HG03460 (cell line): ENCODE data around the gene EGFL8.
"Not testable (repeated sequence)": the region's sequence is repeated elsewhere in the genome, so short reads cannot be mapped to it uniquely, and the experiment has no call there.

Experiments
- ATAC-seq: cut with Tn5 transposase; IDR thresholded peaks from one replicate; pipeline ENCODE4 v1.9.1; 2021; ENCODE audit not compliant: unreplicated experiment

The EGFL8 gene

DNA sequence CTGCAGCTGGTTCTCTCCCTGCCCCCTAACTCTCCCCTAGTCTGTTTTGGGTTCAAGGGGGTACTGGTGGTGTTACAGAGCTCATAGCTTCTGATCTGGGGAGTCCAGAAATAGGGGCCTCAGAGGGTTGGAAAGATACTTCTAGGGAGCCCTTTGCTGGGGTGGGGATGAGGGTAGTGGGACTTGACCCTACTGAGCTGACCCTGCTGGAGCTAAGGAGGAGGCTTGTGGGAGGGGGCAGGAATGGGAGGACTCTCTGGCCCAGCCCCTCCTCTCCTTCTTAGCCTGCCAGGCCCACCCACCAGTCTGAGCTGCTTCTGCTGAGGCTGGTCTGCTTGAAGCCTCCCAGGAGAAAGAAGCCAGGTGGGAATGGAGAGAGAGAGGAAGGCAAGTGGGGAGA lies at the start of gene EGFL8:
EGFL8 (plus strand) TSS at position 301 of the 400 bp plus-strand sequence. CDS start 1,571 bp downstream, outside the sequence.
- no peak for ATAC-seq

DNA sequence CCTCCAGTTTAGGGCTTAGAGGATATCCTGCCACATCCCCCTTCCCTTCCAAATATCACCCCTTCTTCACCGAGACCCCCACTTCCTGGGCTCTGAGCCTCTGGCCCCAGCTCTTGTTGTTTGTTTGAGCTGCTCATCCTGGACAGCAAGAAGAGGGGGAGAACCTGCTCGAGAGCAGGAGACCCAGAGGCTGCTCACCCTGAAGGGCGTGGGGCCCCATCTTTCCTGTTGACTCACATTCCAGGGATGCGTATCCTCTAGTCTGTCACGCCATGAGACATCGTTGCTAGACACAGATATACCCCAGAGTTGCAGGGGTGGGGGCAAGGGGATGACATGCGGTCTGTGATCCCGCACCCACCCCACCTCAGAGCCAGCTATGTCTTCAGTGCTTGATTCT lies 49.6 kb upstream of the EGFL8 start:
- no peak for ATAC-seq

DNA sequence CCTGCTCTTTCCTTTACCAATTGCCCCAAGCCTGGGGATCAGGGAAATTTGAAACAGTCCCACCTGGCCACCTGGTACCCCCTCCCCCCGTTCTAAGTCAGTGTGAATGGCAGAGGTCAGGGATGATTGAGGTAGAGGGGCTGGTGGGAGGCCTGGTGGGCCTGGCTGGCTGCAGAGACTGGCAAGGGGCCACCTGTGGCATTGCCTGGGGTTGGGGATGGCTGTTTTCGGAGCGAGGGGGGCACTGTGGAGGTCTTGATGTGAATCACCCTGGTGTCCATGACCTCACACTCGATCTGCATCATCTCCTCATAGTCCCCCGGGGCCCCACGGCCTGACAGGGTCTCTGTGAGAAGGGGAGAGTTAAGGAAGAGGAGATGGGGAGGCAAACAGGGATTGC lies 48.8 kb upstream of the EGFL8 start:
- no peak for ATAC-seq

GRCh38 chr6:32116674-32117073 lies 47.7 kb upstream of the EGFL8 start:
- no peak for ATAC-seq

DNA sequence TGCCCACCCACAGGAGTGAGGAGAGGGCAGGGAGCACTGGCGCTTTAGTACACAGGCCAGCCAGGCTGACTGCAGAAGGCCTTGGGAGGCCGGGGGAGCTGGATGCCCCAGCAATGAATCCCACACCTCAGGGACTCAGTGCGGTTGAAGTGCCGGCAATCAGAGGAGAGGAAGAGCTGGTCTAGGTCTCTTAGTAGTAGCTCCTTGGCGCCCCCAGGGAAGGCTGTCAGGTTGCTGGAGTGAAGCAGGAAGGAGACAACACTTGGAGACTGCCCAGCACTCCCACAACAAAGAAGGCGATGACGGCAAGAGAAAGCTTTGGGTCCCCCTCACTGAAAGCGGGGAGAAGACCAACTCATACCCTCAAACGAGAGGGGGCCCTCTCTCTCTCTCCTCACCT lies 46.9 kb upstream of the EGFL8 start:
- no peak for ATAC-seq

- no peak for ATAC-seq
Measured at GRCh38 chr6:32118782-32119628, 45.4 kb upstream of the EGFL8 start.

DNA sequence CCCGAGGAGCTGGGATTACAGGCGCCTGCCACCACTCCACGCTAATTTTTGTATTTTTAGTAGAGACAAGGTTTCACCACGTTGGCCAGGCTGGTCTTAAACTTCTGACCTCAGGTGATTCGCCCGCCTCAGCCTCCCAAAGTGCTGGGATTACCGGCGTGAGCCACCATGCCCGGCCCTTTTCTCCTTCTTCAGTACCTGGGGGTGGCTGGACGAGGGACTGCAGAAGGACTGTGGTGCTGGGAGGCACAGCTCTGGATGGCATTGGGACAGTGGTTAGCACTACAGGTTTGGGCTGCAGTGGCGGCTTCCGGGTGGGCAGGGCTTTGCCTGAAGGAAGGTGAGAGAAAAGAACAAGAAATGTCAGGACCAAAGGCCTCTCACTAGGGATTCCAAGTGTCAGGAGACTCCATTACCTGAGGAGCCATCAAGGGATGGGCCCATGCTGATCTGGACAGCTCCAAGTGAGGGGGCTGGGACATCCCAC lies 43.8 kb upstream of the EGFL8 start:
- no peak for ATAC-seq

DNA sequence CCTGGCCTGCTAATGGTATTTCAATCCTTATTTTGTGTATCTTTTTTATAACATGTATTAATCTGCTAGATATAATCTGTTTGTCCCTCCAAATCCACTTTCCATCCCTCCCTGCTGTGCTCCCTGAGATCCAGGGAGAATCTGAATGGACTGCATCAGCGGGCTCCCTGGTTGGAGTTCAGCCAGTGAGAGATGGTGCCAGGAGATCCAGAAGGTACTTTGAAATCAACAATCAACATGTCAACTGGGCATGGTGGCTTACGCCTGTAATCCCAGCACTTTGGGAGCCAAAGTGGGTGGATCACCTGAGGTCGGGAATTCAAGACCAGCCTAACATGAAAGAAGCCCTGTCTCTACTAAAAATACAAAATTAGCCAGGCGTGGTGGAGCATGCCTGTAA lies 40.7 kb upstream of the EGFL8 start:
- no peak for ATAC-seq

GRCh38 chr6:32126880-32127279 lies 37.5 kb upstream of the EGFL8 start:
- no peak for ATAC-seq

DNA sequence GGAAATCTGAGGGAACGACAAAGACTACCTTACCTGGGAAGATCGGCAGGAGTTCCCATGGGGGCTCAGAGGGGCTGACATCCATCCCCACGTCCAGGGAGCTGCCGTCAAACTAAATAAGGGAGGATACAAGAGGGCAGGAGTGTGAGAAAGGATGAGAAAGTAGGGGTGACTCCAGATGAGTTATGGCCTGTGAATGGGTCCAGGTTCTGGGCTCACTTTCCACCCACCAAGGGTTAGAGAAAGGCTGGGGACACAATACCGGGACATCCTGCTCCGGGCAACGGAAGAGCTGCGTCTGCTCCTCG lies 37.0 kb upstream of the EGFL8 start:
- ATAC-seq = no peak

DNA sequence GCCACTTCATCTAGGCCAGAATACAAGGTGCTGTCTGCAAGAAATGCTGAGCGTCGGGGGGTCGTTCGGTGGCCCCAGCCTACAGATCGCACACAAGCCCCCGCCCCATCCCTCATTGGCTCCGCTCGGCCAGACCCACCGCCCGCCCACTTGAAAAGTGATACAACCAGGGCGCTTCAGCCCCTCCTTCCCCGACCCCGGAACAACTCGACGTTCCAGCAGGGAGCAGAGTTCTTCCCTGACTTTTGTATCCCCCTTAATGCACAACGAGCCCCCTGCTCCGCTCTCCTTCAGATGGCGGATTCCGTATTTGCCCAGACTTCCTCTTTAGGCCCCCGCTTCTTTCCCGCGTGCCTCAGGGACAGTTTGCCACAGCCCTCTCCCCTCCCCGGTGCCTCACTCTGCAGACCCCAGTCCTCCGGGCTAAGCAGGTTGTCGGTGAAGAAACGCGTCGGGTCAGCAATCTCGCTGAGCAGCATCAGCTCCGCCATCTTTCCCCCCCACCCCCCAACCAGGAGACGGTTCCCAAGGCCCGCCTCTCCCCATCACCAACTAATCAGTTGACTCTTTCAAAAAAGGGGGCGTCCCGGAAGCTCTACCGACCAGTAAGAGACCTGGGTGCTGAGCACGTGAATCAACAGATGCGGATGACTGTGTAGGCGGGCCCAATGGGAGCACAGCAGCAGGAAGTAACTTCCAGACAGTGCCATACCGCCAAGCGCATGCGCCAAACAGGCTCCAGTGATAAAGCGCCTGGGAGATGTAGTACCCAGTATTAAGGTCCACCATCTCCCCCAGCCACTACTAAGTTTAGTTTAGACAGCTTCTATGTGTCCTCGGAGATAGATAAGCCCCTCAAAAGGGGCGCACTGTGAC lies 36.4 kb upstream of the EGFL8 start, which contains the start of gene ATF6B:
ATF6B (minus strand) TSS at position 530 of the 876 bp plus-strand sequence; CDS start at position 491, 39 bp downstream.
- ATAC-seq = peak; percentile 76

DNA sequence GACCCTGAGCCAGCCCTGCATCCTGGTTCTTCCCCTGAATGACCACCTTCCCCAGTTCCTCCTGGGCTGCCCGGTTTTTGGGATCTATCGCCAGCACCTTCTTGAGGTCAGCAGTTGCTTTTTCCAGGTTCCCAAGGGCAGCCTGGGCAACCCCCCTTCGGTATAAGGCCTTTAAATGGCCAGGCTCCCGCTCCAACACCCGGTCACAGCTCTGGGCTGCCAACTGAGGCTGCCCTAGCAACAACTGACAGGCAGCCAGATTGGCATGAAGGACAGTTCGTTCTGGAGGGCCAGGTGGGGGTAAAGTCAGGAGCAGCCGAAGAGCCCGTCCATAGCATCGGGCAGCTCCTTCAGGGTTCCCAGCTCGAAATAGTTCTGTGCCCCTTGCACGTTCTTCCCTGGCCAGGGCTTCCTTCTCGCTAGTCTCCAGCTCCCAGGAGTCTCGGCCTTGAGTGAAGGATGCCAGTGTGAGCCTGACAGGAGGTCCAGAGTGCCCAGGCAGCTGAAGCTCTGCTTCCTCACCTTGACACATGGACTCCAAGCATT lies 35.6 kb upstream of the EGFL8 start:
- no peak for ATAC-seq

DNA sequence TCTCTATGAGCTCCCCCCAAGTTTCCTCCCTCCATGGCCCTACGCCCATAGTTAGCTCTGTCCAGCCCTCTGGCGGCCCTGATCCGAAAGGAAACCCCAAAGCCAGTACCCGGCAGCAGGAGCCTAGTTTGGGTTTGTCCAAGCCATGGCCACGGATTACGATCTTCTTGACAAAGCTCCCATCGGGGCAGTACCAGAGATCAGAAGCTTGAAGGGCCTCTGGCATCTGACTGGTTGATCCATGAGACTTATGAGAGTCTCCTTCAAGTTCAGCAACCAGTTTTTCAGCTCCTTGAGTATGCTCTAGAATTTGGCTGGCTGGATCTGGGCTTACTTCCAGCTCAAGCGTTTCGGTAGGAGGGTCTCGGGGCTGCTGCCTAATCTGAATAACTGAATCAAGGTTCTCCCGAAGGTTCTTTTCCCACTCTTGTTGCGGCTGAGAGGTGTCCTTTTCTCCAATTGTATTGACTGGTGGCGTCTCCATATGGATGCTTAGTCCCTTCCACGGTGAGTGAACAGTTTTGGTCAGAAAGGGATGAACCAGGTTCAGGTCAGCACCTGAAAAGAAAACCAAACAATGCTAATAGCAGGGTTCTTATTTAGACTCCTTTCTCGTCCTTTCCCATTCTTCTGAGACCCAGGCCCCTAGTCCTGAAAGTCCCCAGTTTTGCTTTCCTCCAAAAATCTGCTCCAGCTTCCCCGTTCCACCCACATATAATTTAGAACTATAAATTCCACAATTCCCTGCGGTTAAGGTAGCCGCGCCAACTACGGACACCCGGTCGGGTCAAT lies 34.9 kb upstream of the EGFL8 start:
- peak; percentile 9 for ATAC-seq

GRCh38 chr6:32131439-32131948 lies 32.9 kb upstream of the EGFL8 start:
- no peak for ATAC-seq

GRCh38 chr6:32132110-32132509 lies 32.3 kb upstream of the EGFL8 start:
- no peak for ATAC-seq

DNA sequence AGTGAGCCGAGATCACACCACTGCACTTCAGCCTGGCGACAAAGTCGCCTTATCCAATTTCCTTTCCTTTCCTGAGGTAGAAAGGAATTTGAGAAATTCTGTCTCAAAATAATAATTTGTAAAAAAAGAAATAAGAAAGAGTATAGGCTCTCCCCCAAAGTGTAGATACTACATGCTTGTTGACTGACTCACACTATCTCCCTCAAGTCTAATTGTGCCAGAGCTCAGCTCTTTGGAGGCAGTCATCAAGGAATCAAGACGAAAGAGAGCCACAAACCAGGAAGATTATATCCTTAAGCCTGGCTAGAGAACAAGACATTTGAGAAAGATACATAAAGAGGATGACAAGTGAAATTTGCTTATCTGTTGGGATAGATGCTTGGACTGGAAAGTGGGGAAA lies 30.6 kb upstream of the EGFL8 start:
- ATAC-seq = no peak

- ATAC-seq = no peak
Measured at GRCh38 chr6:32137454-32137853, 26.9 kb upstream of the EGFL8 start.

DNA sequence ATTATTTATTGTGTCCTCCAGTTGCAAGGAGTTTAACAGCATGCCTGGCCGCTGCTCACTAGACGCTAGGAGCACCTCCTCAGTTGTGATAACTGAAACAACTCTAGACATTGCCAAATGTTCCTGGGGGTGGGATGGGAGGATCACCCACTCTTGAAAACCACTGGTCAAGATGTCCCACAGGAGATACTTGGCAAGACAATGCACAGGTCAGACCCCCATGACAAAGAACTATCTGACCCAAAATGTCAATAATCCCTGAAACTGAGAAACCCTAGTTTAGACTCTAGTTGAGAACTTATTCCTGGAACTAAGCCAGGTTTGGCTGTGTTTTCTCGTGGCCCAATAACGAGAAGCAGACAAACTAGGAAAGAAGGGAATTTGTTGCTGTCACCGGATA lies 24.8 kb upstream of the EGFL8 start:
- ATAC-seq = no peak

GRCh38 chr6:32140420-32141046 lies 23.9 kb upstream of the EGFL8 start:
- ATAC-seq = no peak

- not testable (repeated sequence) for ATAC-seq
Measured at GRCh38 chr6:32144238-32144637, 20.2 kb upstream of the EGFL8 start.
